Stimulated activated CD4-positive, alpha-beta T cell treated with anti-CD3 and anti-CD28 coated beads, Interleukin-15, amount 100 ng/mL, for 24 hours (primary cell): Measurements from ENCODE around the gene FAM200C.

Source experiments
- DNase-seq: peaks from one replicate; pipeline ENCODE4 v3.0.0-alpha.2; 2020

Gene FAM200C

GRCh38 chr5:160363660-160364395, 36.0 kb downstream of the FAM200C start:
- DNase-seq = no peak

- no peak for DNase-seq
Measured at GRCh38 chr5:160363211-160363610, 36.6 kb downstream of the FAM200C start.

- no peak for DNase-seq
Measured at GRCh38 chr5:160361624-160362228, 38.1 kb downstream of the FAM200C start.

- no peak for DNase-seq
Measured at GRCh38 chr5:160360310-160360709, 39.5 kb downstream of the FAM200C start.

GRCh38 chr5:160359816-160360215, 40.0 kb downstream of the FAM200C start:
- no peak for DNase-seq

GRCh38 chr5:160359242-160359641, 40.6 kb downstream of the FAM200C start:
- no peak for DNase-seq

- DNase-seq = no peak
Measured at GRCh38 chr5:160357861-160358411, 41.9 kb downstream of the FAM200C start.

- no peak for DNase-seq
Measured at GRCh38 chr5:160357394-160357793, 42.5 kb downstream of the FAM200C start.

- DNase-seq = no peak
Measured at GRCh38 chr5:160356550-160357347, 43.1 kb downstream of the FAM200C start.

- DNase-seq = no peak
Measured at GRCh38 chr5:160354666-160355065, 45.2 kb downstream of the FAM200C start.

GRCh38 chr5:160353379-160353778, 46.5 kb downstream of the FAM200C start:
- DNase-seq = no peak

- DNase-seq = no peak
Measured at GRCh38 chr5:160352308-160352707, 47.5 kb downstream of the FAM200C start.

- DNase-seq = no peak
Measured at GRCh38 chr5:160349935-160350303, 49.9 kb downstream of the FAM200C start.

- DNase-seq = no peak
Measured at GRCh38 chr5:160349249-160349934, 50.5 kb downstream of the FAM200C start.

GRCh38 chr5:160348080-160348479, 51.8 kb downstream of the FAM200C start:
- DNase-seq = no peak

- no peak for DNase-seq
Measured at GRCh38 chr5:160347448-160347847, 52.4 kb downstream of the FAM200C start.
